GM12878 (cell line): ENCODE results near the gene TK2. TPM values are rescaled to one million over a fixed set of nuclear protein-coding genes. Genes with fewer than 3 reads are reported as not detected.
A peak's percentile ranks its signal among the peaks of the same experiment; 100 is the strongest.

Source experiments
- ATAC-seq: fragments of 200-7000 bp; cut with Tn5 transposase; 3 replicates; pipeline ENCODE4 v1.9.1; 2020; ENCODE audit warnings: mild to moderate bottlenecking, moderate library complexity
- BruUV-seq: library from RNA; stranded (reverse); fragments of 400-500 nt; replicated peaks from 2 replicates; lab custom pipeline; 2021; lab: Mats Ljungman, UMichigan
- CTCF ChIA-PET: fragments of 300-600 bp; sonication (Branson Sonifier 250); formaldehyde crosslinking; extraction: SDS; loops from one replicate; lab custom pipeline; 2021; ENCODE audit warnings: inconsistent platforms; lab: Yijun Ruan, JAX
- POLR2A ChIA-PET: fragments of 350-600 bp; formaldehyde crosslinking; extraction: SDS; loops from one replicate; lab custom pipeline; 2021; ENCODE audit warnings: inconsistent platforms; lab: Charles Lee
- RAD21 ChIA-PET: fragments of 300-600 bp; sonication (Branson Sonifier 250); formaldehyde crosslinking; loops from one replicate; lab custom pipeline; 2023; ENCODE audit warnings: antibody characterized with exemption; ENCODE audit not compliant: unreplicated experiment; lab: Charles Lee
- SMC1A ChIA-PET: fragments of 300-600 bp; sonication (Branson Sonifier 250); formaldehyde crosslinking; loops from one replicate; lab custom pipeline; 2023; ENCODE audit not compliant: unreplicated experiment, uncharacterized antibody; lab: Charles Lee
- DNase-seq: peaks from one replicate; pipeline ENCODE4 v3.0.0-alpha.2; 2011; ENCODE audit warnings: low read depth, low spot score
- FAIRE-seq: peaks from 3 replicates; lab custom pipeline; 2011; peaks lifted over from hg19 to GRCh38; lab: Jason Lieb, UNC
- H2AFZ ChIP-seq: 2 replicates; pipeline ENCODE4 v1.6.0; 2011; ENCODE audit warnings: low read depth, low read length, control low read depth; ENCODE audit not compliant: control insufficient read depth
- H3K27ac ChIP-seq: 2 replicates; pipeline ENCODE4 v1.5.1; 2011; ENCODE audit warnings: control low read depth; ENCODE audit not compliant: control insufficient read depth, insufficient read depth
- H3K27me3 ChIP-seq, 2 experiments: replicated peaks in 1 of 2; 2 replicates each; pipeline versions ENCODE4 v1.6.0 to v1.6.1; 2011; ENCODE audit warnings: low read length in 1 of 2; ENCODE audit not compliant: control insufficient read depth in 2 of 2, insufficient read depth in 2 of 2
- H3K36me3 ChIP-seq, 2 experiments: 2 replicates each; pipeline ENCODE4 v1.5.1; 2011; ENCODE audit warnings: low read length in 1 of 2; ENCODE audit not compliant: control insufficient read depth in 2 of 2, insufficient read depth in 2 of 2
- H3K4me1 ChIP-seq: 2 replicates; pipeline ENCODE4 v1.6.1; 2011; ENCODE audit warnings: mild to moderate bottlenecking, low read length, moderate library complexity, mixed read lengths; ENCODE audit not compliant: control insufficient read depth, insufficient read depth
- H3K4me2 ChIP-seq: 2 replicates; pipeline ENCODE4 v1.6.0; 2011; ENCODE audit warnings: control low read depth; ENCODE audit not compliant: control insufficient read depth, insufficient read depth
- H3K4me3 ChIP-seq: fragments of 200-600 bp; sonication (generic); 2 replicates; pipeline ENCODE4 v1.5.1; 2016
- H3K79me2 ChIP-seq: 2 replicates; pipeline ENCODE4 v1.6.0; 2011; ENCODE audit warnings: low read length; ENCODE audit not compliant: control insufficient read depth, insufficient read depth
- H3K9ac ChIP-seq: 2 replicates; pipeline ENCODE4 v1.8.0; 2011; ENCODE audit warnings: low read length, control low read depth, mixed read lengths; ENCODE audit not compliant: control insufficient read depth, insufficient read depth
- H3K9me3 ChIP-seq: replicated peaks from 3 replicates; pipeline ENCODE4 v1.5.1; 2011; ENCODE audit warnings: mild to moderate bottlenecking, low read length; ENCODE audit not compliant: control insufficient read depth, insufficient read depth
- H4K20me1 ChIP-seq: 2 replicates; pipeline ENCODE4 v1.6.0; 2011; ENCODE audit not compliant: control insufficient read depth, insufficient read depth
- CBFB ChIP-seq: IDR thresholded peaks from 2 replicates; pipeline ENCODE4 v1.6.1; 2016; ENCODE audit warnings: antibody characterized with exemption, low read depth
- CHD2 ChIP-seq: IDR thresholded peaks from 2 replicates; pipeline ENCODE4 v1.6.1; 2011; ENCODE audit warnings: low read depth, low read length, improper control_type of control experiment, borderline replicate concordance
- EZH2 ChIP-seq: IDR thresholded peaks from 2 replicates; pipeline ENCODE4 v1.6.1; 2012; ENCODE audit warnings: low read depth, mild to moderate bottlenecking, control low read depth, inconsistent platforms, low read length, borderline replicate concordance; ENCODE audit not compliant: control insufficient read depth
- HCFC1 ChIP-seq: fragments of 150-350 bp; IDR thresholded peaks from 2 replicates; pipeline ENCODE4 v1.6.1; 2014; ENCODE audit warnings: low read length
- MTA2 ChIP-seq: fragments of 450-650 bp; IDR thresholded peaks from 2 replicates; pipeline ENCODE4 v1.6.1; 2016; ENCODE audit warnings: low read depth, mild to moderate bottlenecking, moderate library complexity
- RB1 ChIP-seq: fragments of 450-650 bp; formaldehyde crosslinking; IDR thresholded peaks from 2 replicates; pipeline ENCODE4 v1.6.1; 2017; ENCODE audit warnings: mild to moderate bottlenecking, borderline replicate concordance
- REST ChIP-seq: IDR thresholded peaks from 2 replicates; pipeline ENCODE4 v1.6.1; 2012; ENCODE audit warnings: mild to moderate bottlenecking, low read depth, low read length
- RUNX3 ChIP-seq: IDR thresholded peaks from 2 replicates; pipeline ENCODE4 v1.6.1; 2012; ENCODE audit warnings: low read length, inconsistent platforms
- SIN3A ChIP-seq: IDR thresholded peaks from 2 replicates; pipeline ENCODE4 v1.6.1; 2012; ENCODE audit warnings: low read depth, low read length, improper control_type of control experiment
- SP1 ChIP-seq: IDR thresholded peaks from one replicate; pipeline ENCODE4 v1.6.1; 2011; ENCODE audit warnings: low read depth, low read length
- ZZZ3 ChIP-seq: IDR thresholded peaks from 2 replicates; pipeline ENCODE4 v1.6.1; 2011; ENCODE audit warnings: low read depth; ENCODE audit not compliant: control insufficient read depth, insufficient read length
- WGBS: methylation state at CpG from one replicate; pipeline ENCODE4 v1.1.6; 2016; ENCODE audit warnings: low lambda C conversion rate; ENCODE audit not compliant: insufficient replicate concordance, insufficient coverage; ENCODE audit errors: missing lambda C conversion rate; 5-methylcytosine and 5-hydroxymethylcytosine counted together
- in situ Hi-C: fragments of 300-500 bp; cut with MboI; formaldehyde crosslinking; loops from 9 replicates; pipeline ENCODE4 v1.14.3; 2018; ENCODE audit warnings: mixed read lengths
- intact Hi-C: fragments of 100-400 bp; cut with micrococcal nuclease; formaldehyde crosslinking; loops from one replicate; pipeline ENCODE4 v1.14.2; 2022; ENCODE audit not compliant: unreplicated experiment
- polyA plus RNA-seq, 11 experiments: library from polyadenylated mRNA; depleted of rRNA in 4 of 11; unstranded in 6 of 11; stranded (reverse) in 5 of 11; fragments of >200 nt; fragmentation: Nextera tagmentation in 4 of 11; fragmentation: Illumina TruSeq in 1 of 11; extraction: Ambion mirVana in 4 of 11; extraction: Trizol in 1 of 11; gene quantifications; 1 replicate in 1 of 11; 2 replicates in 10 of 11; pipeline versions ENCODE4 v1.2.1 to v1.2.3, GENCODE V29; 2011 to 2016; ENCODE audit warnings: inconsistent platforms in 2 of 11, missing spikeins in 2 of 11, low read depth in 1 of 11
- total RNA-seq, 4 experiments: library from RNA; depleted of rRNA in 3 of 4; stranded (reverse); fragments of >200 nt in 3 of 4; fragmentation: Illumina TruSeq in 1 of 4; extraction: Trizol in 1 of 4; gene quantifications; 2 replicates each; pipeline versions ENCODE4 v1.2.1 to v1.2.3, GENCODE V29; 2013 to 2021
- TF ChIP-seq, protein P1 (sequence below): IDR thresholded peaks from 2 replicates; pipeline ENCODE4 v1.6.1; 2012; ENCODE audit warnings: improper control_type of control experiment, low read depth, low read length; ENCODE audit not compliant: insufficient replicate concordance

TK2 gene
- total and polyA plus RNA-seq, 10 of the 15 experiments (the other 5 are each of a cell fraction or from before 2014, with no cell fraction given), result 1.3 to 12.4 (median 3.0) TPM

- ChIA-PET POLR2A (interaction anchor here (0.8 kb wide), 1 partner anchor 46 kb away, joined by 3 read pairs; the partner anchor contains the start of gene CKLF), RAD21 (interaction anchor here (1.0 kb wide), 1 partner anchor 36 kb away, joined by 3 read pairs; no protein-coding TSS in a partner anchor), SMC1A (interaction anchor here (1.2 kb wide), 1 partner anchor 9 kb away, joined by 3 read pairs; no protein-coding TSS in a partner anchor), CTCF (interaction anchor here (0.7 to 1.2 kb wide), 4 partner anchors 9 to 270 kb away, joined by 3 to 4 read pairs (median 4); no protein-coding TSS in a partner anchor)
- TF ChIP-seq EZH2, result no peak
- TF ChIP-seq MTA2, result no peak
- no peak for TF ChIP-seq REST
- TF ChIP-seq CHD2, result no peak
- no peak for TF ChIP-seq ZZZ3
- TF ChIP-seq, protein P1, sequence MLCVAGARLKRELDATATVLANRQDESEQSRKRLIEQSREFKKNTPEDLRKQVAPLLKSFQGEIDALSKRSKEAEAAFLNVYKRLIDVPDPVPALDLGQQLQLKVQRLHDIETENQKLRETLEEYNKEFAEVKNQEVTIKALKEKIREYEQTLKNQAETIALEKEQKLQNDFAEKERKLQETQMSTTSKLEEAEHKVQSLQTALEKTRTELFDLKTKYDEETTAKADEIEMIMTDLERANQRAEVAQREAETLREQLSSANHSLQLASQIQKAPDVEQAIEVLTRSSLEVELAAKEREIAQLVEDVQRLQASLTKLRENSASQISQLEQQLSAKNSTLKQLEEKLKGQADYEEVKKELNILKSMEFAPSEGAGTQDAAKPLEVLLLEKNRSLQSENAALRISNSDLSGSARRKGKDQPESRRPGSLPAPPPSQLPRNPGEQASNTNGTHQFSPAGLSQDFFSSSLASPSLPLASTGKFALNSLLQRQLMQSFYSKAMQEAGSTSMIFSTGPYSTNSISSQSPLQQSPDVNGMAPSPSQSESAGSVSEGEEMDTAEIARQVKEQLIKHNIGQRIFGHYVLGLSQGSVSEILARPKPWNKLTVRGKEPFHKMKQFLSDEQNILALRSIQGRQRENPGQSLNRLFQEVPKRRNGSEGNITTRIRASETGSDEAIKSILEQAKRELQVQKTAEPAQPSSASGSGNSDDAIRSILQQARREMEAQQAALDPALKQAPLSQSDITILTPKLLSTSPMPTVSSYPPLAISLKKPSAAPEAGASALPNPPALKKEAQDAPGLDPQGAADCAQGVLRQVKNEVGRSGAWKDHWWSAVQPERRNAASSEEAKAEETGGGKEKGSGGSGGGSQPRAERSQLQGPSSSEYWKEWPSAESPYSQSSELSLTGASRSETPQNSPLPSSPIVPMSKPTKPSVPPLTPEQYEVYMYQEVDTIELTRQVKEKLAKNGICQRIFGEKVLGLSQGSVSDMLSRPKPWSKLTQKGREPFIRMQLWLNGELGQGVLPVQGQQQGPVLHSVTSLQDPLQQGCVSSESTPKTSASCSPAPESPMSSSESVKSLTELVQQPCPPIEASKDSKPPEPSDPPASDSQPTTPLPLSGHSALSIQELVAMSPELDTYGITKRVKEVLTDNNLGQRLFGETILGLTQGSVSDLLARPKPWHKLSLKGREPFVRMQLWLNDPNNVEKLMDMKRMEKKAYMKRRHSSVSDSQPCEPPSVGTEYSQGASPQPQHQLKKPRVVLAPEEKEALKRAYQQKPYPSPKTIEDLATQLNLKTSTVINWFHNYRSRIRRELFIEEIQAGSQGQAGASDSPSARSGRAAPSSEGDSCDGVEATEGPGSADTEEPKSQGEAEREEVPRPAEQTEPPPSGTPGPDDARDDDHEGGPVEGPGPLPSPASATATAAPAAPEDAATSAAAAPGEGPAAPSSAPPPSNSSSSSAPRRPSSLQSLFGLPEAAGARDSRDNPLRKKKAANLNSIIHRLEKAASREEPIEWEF, result no peak
- no peak for TF ChIP-seq CBFB
- no peak for TF ChIP-seq SP1
- no peak for TF ChIP-seq RB1
- TF ChIP-seq RUNX3, result no peak
- no peak for TF ChIP-seq HCFC1
- no peak for TF ChIP-seq SIN3A
- WGBS, result 51% methylated on average over 3 of the region's 3 CpGs
- H3K27me3 ChIP-seq, result no peaks in the 10 kb centered on the region
- peaks cover 12% of the 10 kb centered on the region for H3K4me1 ChIP-seq
- no peak overlapping the region for H3K4me3 ChIP-seq
- no peaks in the 10 kb centered on the region for H4K20me1 ChIP-seq
- H3K79me2 ChIP-seq, result no peaks in the 10 kb centered on the region
- FAIRE-seq, result no peak
- no peak overlapping the region for H2AFZ ChIP-seq
- in situ Hi-C loops (no loop called here), intact Hi-C loops (no loop called here)
- no peak for DNase-seq
- ATAC-seq, result peak; percentile 23; the same call in 1 of the 3 replicates
- no peaks in the 10 kb centered on the region for H3K36me3 ChIP-seq
- H3K9ac ChIP-seq, result no peak overlapping the region
- H3K4me2 ChIP-seq, result no peak overlapping the region
- no TSS peak for BruUV-seq
- no peak overlapping the region for H3K27ac ChIP-seq
- H3K9me3 ChIP-seq, result peaks cover 14% of the 10 kb centered on the region; the same call in 2 of the 3 replicates
Observed at GRCh38 chr16:66598111-66598510, 48.2 kb upstream of the TK2 start.
